Tibial nerve (tissue), 3 donors: Measurements from ENCODE around the gene PCBP1.

Source experiments
- CTCF ChIP-seq, 5 experiments: fragments of 200-600 bp in 3 of 5; fragments of 450-650 bp in 2 of 5; sonication (generic) in 3 of 5; IDR thresholded peaks; one replicate each; pipeline ENCODE4 v1.5.1; 2016 to 2019; ENCODE audit warnings: antibody characterized with exemption in 5 of 5, mild to moderate bottlenecking in 3 of 5, moderate library complexity in 2 of 5
- POLR2A ChIP-seq, 2 donors: fragments of 450-650 bp; IDR thresholded peaks; one replicate each; pipeline ENCODE4 v1.6.1; 2017; ENCODE audit warnings: antibody characterized with exemption in 2 of 2, mild to moderate bottlenecking in 2 of 2, moderate library complexity in 2 of 2

- no peak for TF ChIP-seq CTCF (IDR thresholded peaks at IDR 0.05)
- TF ChIP-seq POLR2A (IDR thresholded peaks at IDR 0.05), result no peak
Measured at GRCh38 chr2:70080610-70081200, 6.6 kb upstream of the PCBP1 start.
